ENCODE data around the gene ITPR1.

DNA sequence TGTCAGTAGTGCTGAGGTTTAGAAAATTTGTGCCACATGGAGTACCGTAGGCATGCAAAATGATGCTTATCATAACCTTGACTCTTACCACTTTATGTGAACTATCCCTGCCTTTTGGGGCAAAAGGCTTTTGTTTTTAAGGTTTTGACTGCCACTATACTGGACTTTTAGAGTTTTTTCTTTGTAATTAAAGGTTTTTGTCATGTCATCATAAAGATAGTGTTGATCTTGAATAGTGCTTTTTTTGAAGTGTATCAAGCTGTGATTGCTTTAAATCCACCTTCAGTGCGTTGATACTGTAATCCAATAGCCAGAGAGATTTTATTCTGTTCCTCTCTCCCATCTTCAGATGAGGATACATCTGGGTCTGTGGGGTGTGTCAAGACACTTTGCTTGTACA is 172.9 kb downstream of the ITPR1 start:
- no peak for TF ChIP-seq TAF1 (IDR thresholded peaks at IDR 0.05; ENCODE audit: borderline replicate concordance, insufficient read depth, low read length)
- TF ChIP-seq POLR2AphosphoS5 (IDR thresholded peaks at IDR 0.05; ENCODE audit: low read depth, low read length) = no peak

All from PFSK-1 (cell line).